Stimulated activated CD8-positive, alpha-beta memory T cell treated with anti-CD3 and anti-CD28 coated beads, Interleukin-4, amount 100 ng/mL, for 24 hours (primary cell): ENCODE results near the gene MSLN.

Experiments used
- DNase-seq: peaks from one replicate; pipeline ENCODE4 v3.0.0-alpha.2; 2020; ENCODE audit warnings: low read depth

MSLN gene

GRCh38 chr16:793414-793813 is 32.9 kb downstream of the MSLN start:
- DNase-seq, result no peak

GRCh38 chr16:794091-794822 is 33.7 kb downstream of the MSLN start:
- no peak for DNase-seq

DNA sequence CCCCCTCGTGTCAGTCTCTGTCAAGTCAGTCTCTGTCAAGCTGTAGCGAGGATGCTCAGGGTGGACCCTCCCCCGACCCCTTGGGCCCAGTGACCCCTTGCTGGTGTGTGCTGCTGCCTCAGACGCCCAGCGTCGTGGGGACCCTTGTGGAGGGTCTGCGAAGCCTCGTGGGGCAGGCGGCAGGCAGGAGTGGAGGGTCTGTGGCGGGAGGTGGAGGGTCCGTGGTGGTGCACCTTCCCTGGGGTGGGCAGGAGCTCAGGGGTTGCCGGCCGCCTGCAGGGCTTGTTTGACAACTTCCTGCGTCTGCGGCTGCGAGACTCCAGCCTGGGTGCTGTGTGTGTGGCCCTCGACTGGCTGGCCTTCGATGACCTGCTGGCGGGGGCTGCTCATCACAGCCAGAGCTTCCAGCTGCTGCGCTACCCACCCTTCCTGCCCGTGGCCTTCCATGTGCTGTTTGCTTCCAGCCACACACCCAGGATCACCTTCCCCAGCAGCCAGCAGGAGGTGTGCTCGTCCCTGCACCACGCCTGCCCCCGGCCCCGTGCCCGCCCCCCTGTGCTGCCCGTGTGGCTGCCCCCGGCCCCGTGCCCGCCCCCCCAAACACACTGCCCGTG is 34.4 kb downstream of the MSLN start:
- DNase-seq, result no peak

- no peak for DNase-seq
These were observed 35.2 kb downstream of the MSLN start for GRCh38 chr16:795580-796229.

DNA sequence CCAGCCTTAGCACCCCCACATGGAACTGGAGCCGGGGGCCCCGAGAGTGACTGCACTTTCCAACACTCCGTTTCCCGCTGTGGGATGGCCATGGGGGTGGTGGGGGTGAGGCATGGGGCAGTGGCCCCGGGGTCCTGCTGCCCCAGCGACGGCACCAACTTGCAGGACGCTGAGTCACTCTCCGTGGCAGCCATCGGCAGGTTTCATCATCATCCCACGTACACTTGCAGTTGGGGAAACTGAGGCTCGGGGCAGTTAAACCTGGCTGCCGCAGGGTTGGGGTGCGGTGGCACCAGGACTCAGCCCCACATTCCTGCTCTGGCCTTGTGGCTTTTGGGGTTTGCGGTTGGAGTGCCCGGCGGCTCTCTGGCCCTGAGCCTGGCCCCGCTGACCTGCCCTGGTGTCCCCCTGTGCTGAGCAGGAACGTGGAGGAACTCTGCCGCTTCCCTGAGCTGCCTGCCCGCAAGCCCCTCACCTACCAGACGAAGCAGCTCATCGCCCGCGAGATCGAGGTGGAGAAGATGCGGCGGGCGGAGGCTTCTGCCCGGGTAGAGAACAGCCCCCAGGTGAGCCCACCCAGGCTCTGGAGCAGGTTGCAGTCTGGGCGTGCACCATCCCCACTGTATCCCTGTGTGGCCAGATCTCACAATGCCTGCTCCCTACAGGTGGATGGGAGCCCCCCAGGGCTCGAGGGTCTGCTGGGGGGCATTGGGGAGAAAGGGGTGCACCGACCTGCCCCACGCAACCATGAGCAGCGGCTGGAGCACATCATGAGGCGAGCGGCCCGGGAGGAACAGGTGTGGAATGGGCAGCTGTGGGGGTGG is 36.0 kb downstream of the MSLN start:
- no peak for DNase-seq

DNA sequence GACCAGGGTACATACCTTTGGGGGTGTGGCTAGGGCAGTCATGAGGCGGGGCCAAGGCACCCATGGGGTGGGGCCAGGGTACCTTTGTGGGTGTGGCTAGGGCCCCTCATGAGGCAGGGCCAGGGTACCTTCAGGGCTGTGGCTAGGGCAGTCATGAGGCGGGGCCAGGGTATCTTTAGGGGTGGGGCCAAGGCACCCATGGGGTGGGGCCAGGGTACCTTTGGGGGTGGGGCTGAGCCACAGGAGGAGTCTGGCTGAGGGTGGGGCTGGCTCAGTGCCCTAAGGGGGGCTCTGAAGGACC is 36.5 kb downstream of the MSLN start:
- no peak for DNase-seq

DNA sequence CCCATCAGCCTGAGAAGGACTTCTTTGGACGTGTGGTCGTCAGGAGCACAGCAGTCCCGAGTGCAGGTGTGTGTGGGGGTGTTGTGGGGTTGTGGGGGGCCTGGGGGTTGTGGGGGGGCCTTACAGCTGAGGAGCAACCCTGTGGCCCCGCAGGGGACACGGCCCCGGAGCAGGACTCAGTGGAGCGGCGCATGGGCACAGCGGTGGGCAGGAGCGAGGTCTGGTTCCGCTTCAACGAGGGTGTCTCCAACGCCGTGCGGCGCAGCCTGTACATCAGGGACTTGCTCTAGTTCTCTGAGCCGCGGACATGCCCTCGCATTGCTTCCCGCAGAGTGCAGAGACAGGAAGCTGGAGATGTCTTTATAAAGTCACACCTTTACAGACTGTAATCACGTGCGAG is 37.2 kb downstream of the MSLN start:
- no peak for DNase-seq

- DNase-seq, result no peak
These were observed 38.1 kb downstream of the MSLN start for GRCh38 chr16:798666-799065.

- DNase-seq, result no peak
These were observed 38.8 kb downstream of the MSLN start for GRCh38 chr16:799111-799947.

GRCh38 chr16:799948-800833 is 39.7 kb downstream of the MSLN start, which contains the start of gene GNG13:
TSS of gene GNG13 (minus strand) at chr16:800734. CDS start at chr16:799077, 1,657 bp downstream.
- no peak for DNase-seq

DNA sequence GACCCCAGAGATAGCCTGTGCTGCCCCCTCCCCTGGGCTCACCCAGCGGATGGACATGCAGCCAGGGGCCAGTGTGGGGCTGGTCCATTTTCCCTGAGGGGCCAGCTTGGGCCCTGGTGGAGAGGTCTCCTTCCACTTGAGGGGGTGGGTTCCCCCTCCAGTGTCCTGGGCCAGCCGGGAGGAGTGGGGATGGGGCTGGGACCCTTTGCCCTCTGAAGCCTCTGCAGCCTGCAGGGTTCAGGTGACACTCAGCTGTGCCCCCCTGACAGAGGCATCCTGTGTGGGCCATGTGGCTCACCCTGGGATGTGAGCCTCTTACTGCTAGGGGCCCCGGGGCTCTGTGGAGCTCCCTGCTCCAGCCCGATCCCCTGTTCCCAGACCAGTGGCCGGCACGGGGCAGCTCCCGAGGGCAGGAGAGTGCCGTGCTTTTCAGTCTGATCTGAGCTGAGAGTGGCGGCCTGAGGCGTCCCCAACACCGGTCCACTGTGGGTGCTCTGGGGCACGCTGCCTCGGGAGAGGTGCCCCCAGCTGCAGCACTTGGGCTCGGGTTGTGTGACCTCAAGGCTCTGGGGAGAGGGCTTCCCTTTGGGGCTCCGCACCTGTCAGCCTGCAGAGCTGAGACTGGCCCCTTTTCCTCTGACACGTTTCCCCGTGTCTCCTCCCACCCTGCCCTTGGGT is 40.4 kb downstream of the MSLN start:
- no peak for DNase-seq

DNA sequence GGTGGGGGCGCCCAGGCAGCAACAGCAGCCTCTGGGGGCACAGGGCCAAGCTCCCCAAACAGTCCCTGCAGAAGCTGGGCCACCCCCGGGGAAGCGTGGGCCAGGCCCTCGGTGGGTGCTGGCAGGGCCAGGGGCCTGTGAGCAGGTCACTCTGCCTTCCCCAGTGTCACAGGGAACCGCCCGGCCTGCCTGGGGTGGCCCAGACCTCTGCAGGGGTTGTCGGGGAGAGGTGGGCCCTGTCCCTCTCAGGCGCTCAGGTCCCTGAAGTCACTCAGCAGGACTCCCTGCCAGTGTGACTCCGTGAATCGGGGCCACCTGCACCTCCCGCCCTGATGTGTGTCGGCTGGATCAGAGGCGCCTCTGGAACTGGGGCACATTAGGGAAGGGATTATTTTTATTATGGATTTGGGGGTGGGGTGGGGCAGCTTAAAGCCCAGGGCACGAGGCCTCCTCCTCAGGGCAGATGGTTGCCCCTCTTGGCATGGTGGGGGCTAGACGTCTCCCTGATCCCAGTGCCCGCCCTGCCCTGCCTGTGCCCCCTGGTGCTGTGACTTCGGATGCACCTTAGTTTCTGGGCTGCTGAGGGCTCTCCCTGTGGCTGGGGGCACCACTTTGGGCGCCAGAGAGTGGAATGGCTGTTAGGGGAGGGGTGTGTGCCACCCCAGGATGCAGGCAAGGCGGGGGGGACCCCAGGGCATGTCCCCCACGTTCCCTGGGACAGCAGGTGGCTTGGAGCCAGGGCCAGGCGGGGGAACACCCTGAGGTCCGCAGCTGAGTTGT is 41.2 kb downstream of the MSLN start:
- DNase-seq, result no peak

GRCh38 chr16:802461-802860 is 41.9 kb downstream of the MSLN start:
- no peak for DNase-seq

DNA sequence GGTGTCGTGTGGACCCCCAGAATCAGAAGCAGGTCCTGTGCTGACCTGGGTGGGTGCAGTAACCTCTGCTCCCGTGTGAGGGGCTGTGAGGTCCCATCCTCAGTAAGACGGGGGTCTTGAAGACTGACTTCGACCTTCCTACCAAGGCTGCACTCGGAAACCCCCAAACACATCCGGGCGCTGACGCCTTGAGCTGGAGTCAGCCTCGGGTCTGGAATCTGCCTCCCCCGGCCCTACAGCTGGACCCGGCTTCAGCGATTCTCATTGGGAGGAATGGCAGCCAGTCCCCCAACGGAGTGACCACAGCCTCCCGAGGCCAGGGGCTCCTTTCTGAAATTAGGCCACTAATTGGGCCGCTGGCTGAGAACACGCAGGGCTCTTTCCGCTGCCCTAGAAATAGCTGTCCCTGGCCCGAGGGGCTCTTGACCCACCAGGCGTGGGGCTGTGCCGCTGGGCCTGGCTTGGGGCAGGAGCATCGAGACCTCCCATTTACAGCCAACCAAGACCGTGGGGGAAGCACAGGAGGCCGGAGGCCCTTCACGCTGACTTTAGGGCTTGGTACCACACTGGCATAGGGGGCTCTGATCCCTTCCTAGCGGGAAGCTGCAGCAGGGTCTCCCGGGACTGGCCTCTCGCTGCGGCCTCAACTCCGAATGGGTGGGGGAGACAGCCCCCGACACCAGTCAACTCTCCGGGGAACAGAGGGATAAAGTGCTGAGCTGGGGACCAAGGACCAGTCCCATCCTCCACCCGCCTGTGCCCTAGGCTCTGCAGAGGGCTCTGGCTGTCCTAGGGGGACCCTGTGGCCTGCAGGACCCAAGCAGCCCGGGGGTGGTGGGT is 42.6 kb downstream of the MSLN start:
- no peak for DNase-seq

DNA sequence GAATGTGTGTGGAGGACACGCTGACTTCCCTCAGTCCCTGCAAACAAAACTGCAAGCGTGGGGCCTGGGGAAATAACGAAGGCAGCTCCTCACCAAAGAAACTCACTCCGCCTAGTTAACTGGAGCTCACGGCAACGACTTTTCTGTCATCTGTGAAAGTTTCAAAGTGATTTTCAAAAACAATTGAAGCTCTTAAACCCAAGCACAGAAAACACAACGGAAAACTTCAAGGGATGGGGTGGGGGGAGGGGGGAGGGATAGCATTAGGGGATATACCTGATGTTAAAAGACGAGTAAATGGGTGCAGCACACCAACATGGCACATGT is 43.2 kb downstream of the MSLN start:
- no peak for DNase-seq

- no peak for DNase-seq
These were observed 43.9 kb downstream of the MSLN start for GRCh38 chr16:804193-805048.

DNA sequence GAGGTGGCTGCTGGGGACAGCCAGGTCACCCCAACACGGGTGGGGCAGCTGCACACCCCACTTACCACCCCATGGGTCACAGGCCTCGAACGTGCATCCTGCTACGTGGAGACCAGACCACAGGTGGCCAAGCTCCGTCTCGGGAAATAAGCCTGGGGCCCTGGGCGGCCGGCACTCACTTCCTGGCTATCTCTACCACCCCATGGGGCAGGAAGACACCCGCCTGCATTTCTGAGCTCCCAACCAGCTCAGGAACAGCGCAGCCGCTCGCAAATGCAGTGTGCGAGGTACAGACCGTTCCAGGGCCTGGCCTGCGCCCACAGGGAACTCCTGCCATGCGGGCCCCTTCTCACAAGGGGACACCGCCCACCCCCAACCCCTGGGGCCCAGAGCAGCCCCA is 44.9 kb downstream of the MSLN start:
- DNase-seq, result no peak
